GM19099 (cell line): ENCODE measurements around the gene FCER1A.

Experiments used
- POLR2A ChIP-seq: IDR thresholded peaks from 3 replicates; pipeline ENCODE4 v1.6.1; 2011; ENCODE audit warnings: low read depth; ENCODE audit not compliant: insufficient read length; ENCODE audit errors: extremely low read depth

The FCER1A gene

GRCh38 chr1:159302095-159302494, at the start of gene FCER1A:
Gene FCER1A (plus strand): TSS chr1:159302336. CDS start chr1:159302365, 29 bp downstream.
- no peak for TF ChIP-seq POLR2A

GRCh38 chr1:159261311-159261710, 40.8 kb upstream of the FCER1A start:
- TF ChIP-seq POLR2A: no peak

- TF ChIP-seq POLR2A: no peak
Observed at GRCh38 chr1:159261721-159262494, 40.2 kb upstream of the FCER1A start.

GRCh38 chr1:159266832-159267231, 35.3 kb upstream of the FCER1A start:
- no peak for TF ChIP-seq POLR2A

GRCh38 chr1:159274631-159275030, 27.5 kb upstream of the FCER1A start:
- no peak for TF ChIP-seq POLR2A

DNA sequence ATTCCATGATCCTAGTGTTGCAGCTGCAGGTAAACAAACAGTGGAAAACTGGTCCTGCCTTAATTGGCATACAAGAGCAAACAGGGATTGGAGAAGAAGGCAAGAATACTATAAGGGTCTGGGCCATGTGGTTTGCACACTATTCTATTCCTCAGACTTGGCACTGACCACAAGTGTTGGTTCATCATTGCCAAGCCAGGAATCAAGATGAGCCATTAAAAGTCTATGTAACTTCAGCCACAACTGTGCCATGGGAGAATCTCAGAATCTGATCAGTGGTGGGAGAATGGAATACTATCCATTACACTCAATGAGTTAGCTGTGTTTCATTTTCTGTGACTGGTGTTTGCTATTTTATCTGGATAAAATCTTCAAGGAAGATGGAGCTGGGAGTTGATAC, 26.2 kb upstream of the FCER1A start:
- no peak for TF ChIP-seq POLR2A

DNA sequence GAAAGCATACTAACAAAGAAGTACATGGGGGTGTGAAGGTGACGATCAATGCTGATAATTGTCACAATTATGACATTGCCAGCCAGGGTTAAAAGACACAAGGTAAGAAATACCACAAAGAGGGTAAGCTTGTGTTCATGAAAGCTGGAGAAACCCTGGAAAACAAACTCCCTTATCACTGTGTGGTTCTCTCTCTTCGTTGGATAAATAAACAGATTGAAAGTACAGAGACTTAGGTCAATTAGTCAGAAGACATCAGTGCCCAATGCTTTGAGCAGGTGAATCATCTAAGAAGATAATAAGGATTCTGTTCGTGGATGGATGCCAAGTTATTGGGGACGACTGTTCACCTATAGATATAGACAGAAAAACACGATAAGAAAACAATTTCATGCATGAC, 22.4 kb upstream of the FCER1A start:
- no peak for TF ChIP-seq POLR2A

GRCh38 chr1:159282118-159282517, 20.0 kb upstream of the FCER1A start:
- no peak for TF ChIP-seq POLR2A

GRCh38 chr1:159289060-159289459, 13.1 kb upstream of the FCER1A start:
- TF ChIP-seq POLR2A: no peak

DNA sequence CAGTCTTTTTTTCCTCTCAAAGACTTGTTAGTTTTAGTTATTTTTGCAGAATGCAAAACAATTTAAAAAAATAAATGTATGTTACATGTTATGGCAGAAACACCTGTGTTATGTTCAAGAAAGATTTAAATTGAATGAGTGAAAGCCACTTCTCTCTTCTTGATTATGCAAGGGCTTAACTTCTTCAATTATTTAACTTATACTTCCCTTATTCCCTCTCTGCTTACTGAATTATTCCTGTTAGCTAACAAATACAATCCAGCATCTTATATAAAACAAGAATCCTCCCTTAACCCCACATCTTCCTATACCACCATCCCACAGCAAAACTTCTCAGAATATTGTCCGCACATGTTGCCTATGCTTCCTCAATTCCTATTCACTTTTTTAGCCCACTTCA, 10.7 kb upstream of the FCER1A start:
- TF ChIP-seq POLR2A: no peak

- no peak for TF ChIP-seq POLR2A
Observed at GRCh38 chr1:159296706-159297375, 5.3 kb upstream of the FCER1A start.

DNA sequence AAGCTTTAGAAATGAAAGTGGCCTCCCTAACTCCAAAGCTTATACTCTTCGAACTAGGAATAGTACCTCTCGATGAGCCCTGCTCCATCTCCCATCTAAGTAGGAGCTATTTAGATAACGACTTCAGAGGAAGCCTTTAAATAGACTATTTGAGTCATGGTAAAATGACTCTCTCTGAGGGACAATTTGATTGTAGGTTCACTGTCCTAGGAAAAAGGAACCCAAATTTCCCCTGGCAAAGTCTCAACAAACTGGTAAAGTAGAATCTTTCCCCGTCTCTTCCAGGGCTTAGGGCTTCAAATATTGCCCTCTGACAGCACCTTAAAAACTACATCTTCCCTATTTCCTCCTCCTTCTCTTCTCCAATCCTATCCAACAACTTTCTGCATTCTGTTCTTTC, 2.0 kb upstream of the FCER1A start:
- no peak for TF ChIP-seq POLR2A

GRCh38 chr1:159307346-159308020, 5.3 kb downstream of the FCER1A start:
- TF ChIP-seq POLR2A: no peak

DNA sequence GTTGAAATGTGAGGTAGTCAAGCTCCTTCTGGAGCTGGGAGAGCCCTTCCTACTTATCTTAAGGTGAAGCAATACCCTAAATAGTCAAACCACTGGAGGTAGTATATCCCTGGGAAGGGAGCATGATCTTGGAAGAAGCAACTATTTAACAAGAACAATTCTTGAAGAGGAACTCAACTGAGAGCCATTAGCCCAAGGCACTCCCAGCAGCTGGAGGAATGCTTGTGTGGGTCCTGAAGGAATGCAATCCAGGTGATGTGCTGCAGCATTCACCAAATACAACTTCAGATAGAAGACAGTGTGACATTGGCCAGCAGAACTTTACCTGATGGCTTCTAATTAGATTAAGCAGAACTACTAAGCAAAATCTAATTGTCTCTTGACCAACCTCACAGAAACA, 9.5 kb downstream of the FCER1A start:
- TF ChIP-seq POLR2A: no peak

DNA sequence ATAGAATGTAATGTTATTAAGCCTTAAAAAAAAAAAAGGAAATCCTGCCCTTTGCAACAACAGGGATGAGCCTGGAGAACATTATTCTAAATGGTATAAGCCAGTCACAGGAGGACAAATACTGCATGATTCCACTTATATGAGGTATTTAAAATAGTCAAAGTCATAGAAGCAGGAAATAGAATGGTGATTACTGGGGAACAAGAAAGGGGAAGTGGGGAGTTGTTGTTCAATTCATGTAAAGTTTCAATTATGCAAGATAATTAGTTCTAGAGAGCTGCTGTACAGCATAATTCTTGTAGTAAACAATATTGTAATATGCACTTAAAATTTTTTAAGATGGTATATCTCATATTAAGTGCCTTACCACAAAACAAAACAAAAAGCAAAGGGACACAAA, 13.2 kb downstream of the FCER1A start:
- TF ChIP-seq POLR2A: no peak
